GM23338 (cell line): ENCODE measurements around the gene TBCD. TPM values are rescaled to one million over a fixed set of nuclear protein-coding genes. Genes with fewer than 3 reads are reported as not detected.
A peak's percentile ranks its signal among the peaks of the same experiment; 100 is the strongest.

ENCODE experiments used
- ATAC-seq: fragments of 200-7000 bp; cut with Tn5 transposase; 3 replicates; pipeline ENCODE4 v1.9.1; 2020
- DNase-seq: peaks from one replicate; pipeline ENCODE4 v3.0.0-alpha.2; 2015; ENCODE audit warnings: low spot score
- H2AFZ ChIP-seq: fragments of 200-600 bp; sonication (generic); 2 replicates; pipeline ENCODE4 v1.8.0; 2016; ENCODE audit warnings: antibody characterized with exemption, mild to moderate bottlenecking, moderate library complexity
- H3F3A ChIP-seq: fragments of 200-600 bp; sonication (generic); replicated peaks from 2 replicates; pipeline ENCODE4 v1.8.0; 2017; ENCODE audit warnings: antibody characterized with exemption, mixed run types, low read depth
- H3K27ac ChIP-seq: fragments of 200-600 bp; sonication (generic); 2 replicates; pipeline ENCODE4 v1.6.1; 2016; ENCODE audit warnings: low read depth
- H3K27me3 ChIP-seq: fragments of 200-600 bp; sonication (generic); 2 replicates; pipeline ENCODE4 v1.8.0; 2016; ENCODE audit warnings: mild to moderate bottlenecking, mixed run types, moderate library complexity; ENCODE audit not compliant: insufficient read depth
- H3K36me3 ChIP-seq: fragments of 200-600 bp; sonication (generic); 2 replicates; pipeline ENCODE4 v1.8.0; 2016; ENCODE audit warnings: mild to moderate bottlenecking; ENCODE audit not compliant: insufficient read depth
- H3K4me1 ChIP-seq: fragments of 200-600 bp; sonication (generic); 2 replicates; pipeline ENCODE4 v1.8.0; 2016; ENCODE audit warnings: mild to moderate bottlenecking, moderate library complexity; ENCODE audit not compliant: insufficient read depth
- H3K4me2 ChIP-seq: fragments of 200-600 bp; sonication (generic); 2 replicates; pipeline ENCODE4 v1.7.1; 2017; ENCODE audit warnings: mixed run types
- H3K4me3 ChIP-seq: fragments of 200-600 bp; sonication (generic); 2 replicates; pipeline ENCODE4 v1.6.1; 2016; ENCODE audit warnings: mixed run types
- H3K79me2 ChIP-seq: fragments of 200-600 bp; sonication (generic); replicated peaks from 2 replicates; pipeline ENCODE4 v1.8.0; 2017; ENCODE audit warnings: mild to moderate bottlenecking; ENCODE audit not compliant: insufficient read depth
- H3K9me2 ChIP-seq: fragments of 200-600 bp; sonication (generic); 2 replicates; pipeline ENCODE4 v1.8.0; 2017; ENCODE audit not compliant: insufficient read depth
- H4K20me1 ChIP-seq: fragments of 200-600 bp; sonication (generic); replicated peaks from 2 replicates; pipeline ENCODE4 v1.8.0; 2017; ENCODE audit warnings: mild to moderate bottlenecking; ENCODE audit not compliant: insufficient read depth
- H3K27ac Mint-ChIP-seq: 2 replicates; pipeline ENCODE4 v1.8.0; 2020; ENCODE audit warnings: inconsistent platforms, mild to moderate bottlenecking, moderate library complexity, mixed read lengths
- H3K27me3 Mint-ChIP-seq: 3 replicates; pipeline ENCODE4 v1.8.0; 2022; ENCODE audit warnings: low read depth, mild to moderate bottlenecking, moderate library complexity, mixed read lengths, inconsistent platforms; ENCODE audit not compliant: insufficient read depth, poor library complexity
- H3K36me3 Mint-ChIP-seq: 3 replicates; pipeline ENCODE4 v1.8.0; 2021; ENCODE audit warnings: low read depth, mild to moderate bottlenecking, inconsistent platforms, moderate library complexity, mixed read lengths
- H3K4me1 Mint-ChIP-seq: 3 replicates; pipeline ENCODE4 v1.8.0; 2020; ENCODE audit warnings: mild to moderate bottlenecking, inconsistent platforms, mixed read lengths
- H3K4me3 Mint-ChIP-seq: 3 replicates; pipeline ENCODE4 v1.8.0; 2021; ENCODE audit warnings: moderate library complexity, mild to moderate bottlenecking, inconsistent platforms, mixed read lengths
- H3K9me3 Mint-ChIP-seq: 3 replicates; pipeline ENCODE4 v1.8.0; 2020; ENCODE audit warnings: moderate library complexity, mild to moderate bottlenecking, inconsistent platforms, mixed read lengths
- CREB1 ChIP-seq: fragments of 250-450 bp; sonication (Bioruptor Pico); IDR thresholded peaks from 2 replicates; pipeline ENCODE4 v1.5.0; 2020; ENCODE audit warnings: low read depth, mild to moderate bottlenecking, moderate library complexity
- EZH2 ChIP-seq: fragments of 200-600 bp; sonication (generic); IDR thresholded peaks from one replicate; pipeline ENCODE4 v1.8.0; 2017; ENCODE audit warnings: antibody characterized with exemption, mild to moderate bottlenecking, low read depth; ENCODE audit not compliant: unreplicated experiment
- EZH2phosphoT487 ChIP-seq: fragments of 200-600 bp; sonication (generic); IDR thresholded peaks from one replicate; pipeline ENCODE4 v1.8.1; 2018; ENCODE audit warnings: antibody characterized with exemption; ENCODE audit not compliant: unreplicated experiment
- JUNB ChIP-seq: IDR thresholded peaks from one replicate; pipeline ENCODE4 v1.6.1; 2016; ENCODE audit warnings: antibody characterized with exemption; ENCODE audit not compliant: unreplicated experiment
- NANOG ChIP-seq: IDR thresholded peaks from 2 replicates; pipeline ENCODE4 v1.6.1; 2016; ENCODE audit warnings: antibody characterized with exemption, borderline replicate concordance
- POLR2AphosphoS5 ChIP-seq: IDR thresholded peaks from 2 replicates; pipeline ENCODE4 v1.6.1; 2016; ENCODE audit warnings: antibody characterized with exemption, low read depth
- REST ChIP-seq: IDR thresholded peaks from one replicate; pipeline ENCODE4 v1.6.1; 2018; ENCODE audit warnings: antibody characterized with exemption; ENCODE audit not compliant: unreplicated experiment
- STAT1 ChIP-seq: IDR thresholded peaks from one replicate; pipeline ENCODE4 v1.6.1; 2016; ENCODE audit warnings: antibody characterized with exemption; ENCODE audit not compliant: unreplicated experiment
- ZNF114 ChIP-seq: fragments of 250-450 bp; sonication (Bioruptor Pico); IDR thresholded peaks from 2 replicates; pipeline ENCODE4 v1.5.0; 2020; ENCODE audit warnings: mild to moderate bottlenecking, moderate library complexity
- ZNF331 ChIP-seq: fragments of 250-450 bp; sonication (Bioruptor Pico); IDR thresholded peaks from 2 replicates; pipeline ENCODE4 v1.5.0; 2020; ENCODE audit warnings: low read depth, mild to moderate bottlenecking, moderate library complexity
- ZNF462 ChIP-seq: fragments of 250-450 bp; sonication (Bioruptor Pico); IDR thresholded peaks from 2 replicates; pipeline ENCODE4 v1.5.0; 2020; ENCODE audit warnings: mild to moderate bottlenecking, moderate library complexity
- polyA plus RNA-seq: library from polyadenylated mRNA; unstranded; fragments of >200 nt; fragmentation: Nextera tagmentation; extraction: Ambion mirVana; gene quantifications from 2 replicates; pipeline ENCODE4 v1.2.1, GENCODE V29; 2016
- total RNA-seq: library from RNA; depleted of rRNA; stranded (reverse); fragments of >200 nt; shearing (Covaris generic); gene quantifications from 2 replicates; pipeline ENCODE4 v1.2.3, GENCODE V29; 2014
- TF ChIP-seq, protein P1 (sequence below): IDR thresholded peaks from 2 replicates; pipeline ENCODE4 v1.6.1; 2016; ENCODE audit warnings: antibody characterized with exemption
- TF ChIP-seq, protein P2 (sequence below), 2 experiments: fragments of 200-600 bp in 1 of 2; sonication (generic) in 1 of 2; conservative IDR thresholded peaks; 2 replicates each; pipeline versions ENCODE4 v1.5.1 to v1.6.1; 2016 to 2017; ENCODE audit warnings: antibody characterized with exemption in 2 of 2, low read depth in 2 of 2, mild to moderate bottlenecking in 2 of 2, moderate library complexity in 1 of 2

The TBCD gene
- total and polyA plus RNA-seq, 2 experiments from 2014 or later: 75.0 to 116 TPM

DNA sequence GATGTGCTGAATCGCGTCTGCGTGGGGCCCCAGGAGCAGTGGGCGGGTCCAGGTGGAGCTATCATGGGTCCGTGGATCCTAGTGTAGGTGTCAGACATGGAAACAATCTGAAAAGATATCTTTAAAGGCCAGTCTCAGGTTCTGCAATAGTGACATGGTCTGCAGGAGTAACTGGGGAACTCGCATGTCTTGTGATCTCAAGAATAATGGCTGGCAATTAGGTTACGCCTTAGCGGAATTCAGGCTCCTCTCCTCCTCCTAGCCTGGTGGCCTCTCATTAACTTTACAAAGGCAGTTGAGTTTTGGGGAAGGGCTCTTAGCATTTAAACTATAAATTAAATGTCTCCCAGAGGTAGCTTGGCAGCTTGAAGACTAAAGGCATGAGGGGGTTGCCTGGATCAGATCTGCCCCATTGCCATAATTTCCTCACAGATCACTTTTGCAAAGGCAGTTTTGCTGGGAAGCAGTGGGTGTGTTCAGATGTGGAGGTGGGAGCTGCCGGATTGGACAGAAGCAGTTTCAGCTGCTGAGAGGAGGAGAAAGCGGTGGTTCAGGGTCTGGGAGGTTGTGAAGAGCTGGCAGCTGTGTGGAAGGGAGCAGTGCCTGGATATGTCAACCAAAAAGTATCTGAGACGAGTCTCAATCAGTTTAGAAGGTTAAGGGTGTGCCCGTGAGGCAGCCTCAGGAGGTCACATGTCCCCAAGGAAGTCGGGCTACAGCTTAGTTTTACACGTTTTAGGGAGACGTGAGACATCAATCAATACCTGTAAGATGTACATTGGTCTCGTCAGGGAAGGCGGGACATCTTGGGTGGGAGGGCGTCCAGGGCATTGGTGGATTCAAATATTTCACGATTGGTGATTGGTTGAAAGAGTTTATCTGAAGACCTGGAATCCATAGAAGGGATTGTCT is 2.7 kb downstream of the TBCD start:
- Histone ChIP-seq H3K27me3 (peaks cover 9% of the 10 kb centered on the region), H3K79me2 (peaks cover 58% of the 10 kb centered on the region), H3K27ac (peak overlapping the region; percentile 84), H2AFZ (no peak overlapping the region), H3K36me3 (no peaks in the 10 kb centered on the region), H3K4me1 (peaks cover 24% of the 10 kb centered on the region), H3K4me3 (peak overlapping the region; percentile 93), H3K4me2 (peak overlapping the region; percentile 96), H4K20me1 (peaks cover 6% of the 10 kb centered on the region; the same call in 1 of the 2 replicates), H3F3A (0 out of 2 replicates have a peak, but pooled peaks cover 5% of the 10 kb centered on the region), H3K9me2 (no peaks in the 10 kb centered on the region)
- ATAC-seq (peak; percentile 57), DNase-seq (peak; percentile 89)
- Mint-ChIP-seq H3K27ac (peak overlapping the region; percentile 96), H3K27me3 (peaks cover 22% of the 10 kb centered on the region), H3K4me3 (peak overlapping the region; percentile 91), H3K36me3 (peaks cover 25% of the 10 kb centered on the region), H3K4me1 (peaks cover 42% of the 10 kb centered on the region), H3K9me3 (peaks cover 3% of the 10 kb centered on the region; the same call in 2 of the 3 replicates)
- TF ChIP-seq ZNF462 (CRISPR knock-in tag): no peak
- no peak for TF ChIP-seq EZH2phosphoT487
- TF ChIP-seq REST: no peak
- TF ChIP-seq, protein P1, sequence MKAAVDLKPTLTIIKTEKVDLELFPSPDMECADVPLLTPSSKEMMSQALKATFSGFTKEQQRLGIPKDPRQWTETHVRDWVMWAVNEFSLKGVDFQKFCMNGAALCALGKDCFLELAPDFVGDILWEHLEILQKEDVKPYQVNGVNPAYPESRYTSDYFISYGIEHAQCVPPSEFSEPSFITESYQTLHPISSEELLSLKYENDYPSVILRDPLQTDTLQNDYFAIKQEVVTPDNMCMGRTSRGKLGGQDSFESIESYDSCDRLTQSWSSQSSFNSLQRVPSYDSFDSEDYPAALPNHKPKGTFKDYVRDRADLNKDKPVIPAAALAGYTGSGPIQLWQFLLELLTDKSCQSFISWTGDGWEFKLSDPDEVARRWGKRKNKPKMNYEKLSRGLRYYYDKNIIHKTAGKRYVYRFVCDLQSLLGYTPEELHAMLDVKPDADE: no peak
- TF ChIP-seq STAT1: no peak
- no peak for TF ChIP-seq JUNB
- no peak for TF ChIP-seq ZNF331 (CRISPR knock-in tag)
- TF ChIP-seq EZH2: no peak
- TF ChIP-seq, protein P2, sequence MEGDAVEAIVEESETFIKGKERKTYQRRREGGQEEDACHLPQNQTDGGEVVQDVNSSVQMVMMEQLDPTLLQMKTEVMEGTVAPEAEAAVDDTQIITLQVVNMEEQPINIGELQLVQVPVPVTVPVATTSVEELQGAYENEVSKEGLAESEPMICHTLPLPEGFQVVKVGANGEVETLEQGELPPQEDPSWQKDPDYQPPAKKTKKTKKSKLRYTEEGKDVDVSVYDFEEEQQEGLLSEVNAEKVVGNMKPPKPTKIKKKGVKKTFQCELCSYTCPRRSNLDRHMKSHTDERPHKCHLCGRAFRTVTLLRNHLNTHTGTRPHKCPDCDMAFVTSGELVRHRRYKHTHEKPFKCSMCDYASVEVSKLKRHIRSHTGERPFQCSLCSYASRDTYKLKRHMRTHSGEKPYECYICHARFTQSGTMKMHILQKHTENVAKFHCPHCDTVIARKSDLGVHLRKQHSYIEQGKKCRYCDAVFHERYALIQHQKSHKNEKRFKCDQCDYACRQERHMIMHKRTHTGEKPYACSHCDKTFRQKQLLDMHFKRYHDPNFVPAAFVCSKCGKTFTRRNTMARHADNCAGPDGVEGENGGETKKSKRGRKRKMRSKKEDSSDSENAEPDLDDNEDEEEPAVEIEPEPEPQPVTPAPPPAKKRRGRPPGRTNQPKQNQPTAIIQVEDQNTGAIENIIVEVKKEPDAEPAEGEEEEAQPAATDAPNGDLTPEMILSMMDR (conservative IDR thresholded peaks at IDR 0.05; ENCODE audit: low read depth in 2 of 2): no peak
- TF ChIP-seq NANOG: no peak
- no peak for TF ChIP-seq ZNF114
- no peak for TF ChIP-seq CREB1
- TF ChIP-seq POLR2AphosphoS5: no peak
